CD4-positive, alpha-beta T cell treated with Interleukin-2 at 100 ng/mL for 4 hours (primary cell): ENCODE data around the gene ABHD16A.

Experiments
- DNase-seq: peaks from one replicate; pipeline ENCODE4 v3.0.0-alpha.2; 2020; ENCODE audit warnings: low spot score

Gene ABHD16A

DNA sequence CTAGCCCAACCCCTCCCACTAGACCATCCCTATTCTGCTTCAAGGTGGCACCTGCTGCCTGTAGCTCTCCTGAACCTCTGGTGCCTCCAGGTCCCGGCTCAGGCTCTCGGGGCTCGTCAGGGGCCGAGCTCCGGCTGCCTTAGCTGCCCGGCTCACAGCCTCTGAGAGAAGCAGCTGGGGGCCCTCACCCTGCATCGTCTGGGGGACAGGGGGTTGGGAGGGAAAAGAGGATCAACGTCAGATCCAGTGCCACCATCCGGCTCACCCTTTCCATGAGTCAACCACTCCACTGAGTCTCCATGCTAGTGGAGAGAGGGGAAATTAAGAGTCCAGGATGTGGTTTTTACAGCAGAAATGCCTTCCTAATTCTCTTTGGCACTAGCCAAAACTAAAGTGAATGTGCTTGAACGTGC is 63.7 kb downstream of the ABHD16A start:
- DNase-seq, result no peak

DNA sequence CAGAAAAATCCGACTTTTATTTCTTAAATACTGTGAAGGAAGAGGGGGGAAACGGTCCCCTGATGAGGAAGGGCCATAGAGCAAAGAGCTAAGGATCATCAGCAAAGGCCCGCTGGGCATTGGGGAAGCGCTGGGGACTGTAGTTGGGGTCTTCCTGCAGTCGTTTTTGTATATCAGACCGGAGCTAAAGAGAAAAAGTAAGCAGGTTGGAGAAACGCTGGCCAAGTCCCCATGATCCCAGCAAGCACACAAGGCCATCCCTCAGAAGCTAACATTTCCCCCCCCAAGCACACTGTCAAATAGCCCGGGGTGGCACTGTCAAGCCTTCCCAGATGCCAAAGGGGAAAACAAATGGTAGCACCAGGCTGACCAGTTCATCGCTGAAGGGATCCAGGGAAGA is 64.1 kb downstream of the ABHD16A start:
- DNase-seq, result no peak
